ENCODE data around the gene ITPKA.

ITPKA gene

DNA sequence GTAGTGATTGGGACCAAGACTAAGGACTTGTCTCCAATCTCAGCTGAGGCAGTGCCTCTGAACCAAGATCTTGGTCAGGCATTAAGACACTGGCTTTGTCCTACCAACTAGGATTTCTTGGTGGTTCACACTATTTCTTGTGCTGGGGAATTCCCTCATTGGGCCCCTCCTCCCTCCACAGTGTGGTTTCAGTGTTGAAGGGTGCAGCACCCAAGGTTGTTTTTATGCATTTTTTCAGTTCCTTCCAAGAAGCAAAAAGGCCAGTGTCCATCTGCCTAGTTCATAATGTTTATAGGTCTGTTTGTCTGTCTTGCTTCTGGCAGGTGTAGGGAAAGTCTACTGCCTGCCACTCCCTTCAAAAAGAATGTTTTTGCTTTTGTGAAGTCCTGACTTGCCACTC, 10.6 kb upstream of the ITPKA start:
- Histone ChIP-seq H3K79me2 (ENCODE audit: insufficient read depth, low read length) (no peaks in the 10 kb centered on the region), H3K4me3 (ENCODE audit: low read depth in 1 of 2, low read length in 2 of 2) (no peak overlapping the region), H3K36me3 (ENCODE audit: insufficient read depth, low read length) (peaks cover 42% of the 10 kb centered on the region), H4K20me1 (ENCODE audit: insufficient read depth, low read length) (no peaks in the 10 kb centered on the region), H3K9ac (ENCODE audit: low read depth, low read length) (no peak overlapping the region), H3K27me3 (ENCODE audit: insufficient read depth, low read length, poor library complexity) (no peaks in the 10 kb centered on the region), H3K9me3 (ENCODE audit: insufficient read depth, low read length, severe bottlenecking) (no peaks in the 10 kb centered on the region), H2AFZ (ENCODE audit: low read depth, low read length) (no peak overlapping the region), H3K27ac (ENCODE audit: low read length) (no peak overlapping the region), H3K4me2 (ENCODE audit: insufficient read depth, low read length) (no peak overlapping the region), H3K4me1 (ENCODE audit: insufficient read depth, low read length) (no peaks in the 10 kb centered on the region)
- ATAC-seq (ENCODE audit: insufficient read depth, low read depth) (no peak), DNase-seq (no peak)
- no peak for TF ChIP-seq EZH2 (IDR thresholded peaks at IDR 0.05; ENCODE audit: borderline replicate concordance, low read depth, low read length, severe bottlenecking)
- TF ChIP-seq, protein P1, sequence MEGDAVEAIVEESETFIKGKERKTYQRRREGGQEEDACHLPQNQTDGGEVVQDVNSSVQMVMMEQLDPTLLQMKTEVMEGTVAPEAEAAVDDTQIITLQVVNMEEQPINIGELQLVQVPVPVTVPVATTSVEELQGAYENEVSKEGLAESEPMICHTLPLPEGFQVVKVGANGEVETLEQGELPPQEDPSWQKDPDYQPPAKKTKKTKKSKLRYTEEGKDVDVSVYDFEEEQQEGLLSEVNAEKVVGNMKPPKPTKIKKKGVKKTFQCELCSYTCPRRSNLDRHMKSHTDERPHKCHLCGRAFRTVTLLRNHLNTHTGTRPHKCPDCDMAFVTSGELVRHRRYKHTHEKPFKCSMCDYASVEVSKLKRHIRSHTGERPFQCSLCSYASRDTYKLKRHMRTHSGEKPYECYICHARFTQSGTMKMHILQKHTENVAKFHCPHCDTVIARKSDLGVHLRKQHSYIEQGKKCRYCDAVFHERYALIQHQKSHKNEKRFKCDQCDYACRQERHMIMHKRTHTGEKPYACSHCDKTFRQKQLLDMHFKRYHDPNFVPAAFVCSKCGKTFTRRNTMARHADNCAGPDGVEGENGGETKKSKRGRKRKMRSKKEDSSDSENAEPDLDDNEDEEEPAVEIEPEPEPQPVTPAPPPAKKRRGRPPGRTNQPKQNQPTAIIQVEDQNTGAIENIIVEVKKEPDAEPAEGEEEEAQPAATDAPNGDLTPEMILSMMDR (IDR thresholded peaks at IDR 0.05; ENCODE audit: borderline replicate concordance, extremely low read depth, low read length, poor library complexity, severe bottlenecking) = no peak

DNA sequence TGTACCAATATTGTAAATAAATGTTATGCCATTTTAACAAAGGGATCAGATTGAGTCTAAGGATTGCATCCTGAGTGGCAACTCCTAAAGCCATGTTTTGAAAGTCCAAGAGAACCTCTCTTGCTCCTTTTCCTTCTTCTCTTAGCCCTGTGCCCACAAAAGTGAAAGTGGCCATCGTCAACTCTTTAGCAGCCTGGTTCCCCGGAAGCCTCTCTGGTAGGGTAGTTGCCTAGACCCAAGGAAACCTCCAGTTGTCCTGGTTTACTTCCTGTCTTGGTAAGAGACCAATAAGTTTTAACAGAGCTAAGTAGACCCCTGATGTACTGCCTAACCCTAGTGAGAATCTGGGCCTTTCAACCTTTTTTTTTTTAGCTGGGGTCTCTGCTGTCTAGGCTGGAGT, 10.2 kb upstream of the ITPKA start:
- H3K4me1 ChIP-seq (ENCODE audit: insufficient read depth, low read length) = no peaks in the 10 kb centered on the region
- H4K20me1 ChIP-seq (ENCODE audit: insufficient read depth, low read length) = no peaks in the 10 kb centered on the region
- peaks cover 39% of the 10 kb centered on the region for H3K36me3 ChIP-seq (ENCODE audit: insufficient read depth, low read length)
- H3K4me3 ChIP-seq (ENCODE audit: low read depth in 1 of 2, low read length in 2 of 2) = no peak overlapping the region
- H3K27me3 ChIP-seq (ENCODE audit: insufficient read depth, low read length, poor library complexity) = no peaks in the 10 kb centered on the region
- no peaks in the 10 kb centered on the region for H3K9me3 ChIP-seq (ENCODE audit: insufficient read depth, low read length, severe bottlenecking)
- H3K79me2 ChIP-seq (ENCODE audit: insufficient read depth, low read length) = no peaks in the 10 kb centered on the region
- ATAC-seq (ENCODE audit: insufficient read depth, low read depth) = no peak
- H2AFZ ChIP-seq (ENCODE audit: low read depth, low read length) = no peak overlapping the region
- H3K27ac ChIP-seq (ENCODE audit: low read length) = no peak overlapping the region
- TF ChIP-seq, protein P1 (IDR thresholded peaks at IDR 0.05; ENCODE audit: borderline replicate concordance, extremely low read depth, low read length, poor library complexity, severe bottlenecking) = no peak
- TF ChIP-seq EZH2 (IDR thresholded peaks at IDR 0.05; ENCODE audit: borderline replicate concordance, low read depth, low read length, severe bottlenecking) = no peak
- no peak for DNase-seq
- H3K4me2 ChIP-seq (ENCODE audit: insufficient read depth, low read length) = no peak overlapping the region
- no peak overlapping the region for H3K9ac ChIP-seq (ENCODE audit: low read depth, low read length)

GRCh38 chr15:41484937-41485625, 8.6 kb upstream of the ITPKA start:
- H3K9me3 ChIP-seq (ENCODE audit: insufficient read depth, low read length, severe bottlenecking) = no peaks in the 10 kb centered on the region
- TF ChIP-seq EZH2 (IDR thresholded peaks at IDR 0.05; ENCODE audit: borderline replicate concordance, low read depth, low read length, severe bottlenecking) = no peak
- TF ChIP-seq, protein P1 (IDR thresholded peaks at IDR 0.05; ENCODE audit: borderline replicate concordance, extremely low read depth, low read length, poor library complexity, severe bottlenecking) = no peak
- no peak overlapping the region for H3K4me3 ChIP-seq (ENCODE audit: low read depth in 1 of 2, low read length in 2 of 2)
- DNase-seq (no peak), ATAC-seq (ENCODE audit: insufficient read depth, low read depth) (no peak)
- no peaks in the 10 kb centered on the region for H3K79me2 ChIP-seq (ENCODE audit: insufficient read depth, low read length)
- no peak overlapping the region for H2AFZ ChIP-seq (ENCODE audit: low read depth, low read length)
- H3K27ac ChIP-seq (ENCODE audit: low read length) = no peak overlapping the region
- no peaks in the 10 kb centered on the region for H4K20me1 ChIP-seq (ENCODE audit: insufficient read depth, low read length)
- H3K4me1 ChIP-seq (ENCODE audit: insufficient read depth, low read length) = no peaks in the 10 kb centered on the region
- H3K36me3 ChIP-seq (ENCODE audit: insufficient read depth, low read length) = peaks cover 24% of the 10 kb centered on the region
- H3K27me3 ChIP-seq (ENCODE audit: insufficient read depth, low read length, poor library complexity) = no peaks in the 10 kb centered on the region
- no peak overlapping the region for H3K4me2 ChIP-seq (ENCODE audit: insufficient read depth, low read length)
- H3K9ac ChIP-seq (ENCODE audit: low read depth, low read length) = no peak overlapping the region
